ENCODE results near the gene DAPK2. TPM values are rescaled to one million over a fixed set of nuclear protein-coding genes. Genes with fewer than 3 reads are reported as not detected.

The DAPK2 gene
- total RNA-seq, 1 experiment from 2014 or later, result 1.4 TPM

- H3K36me3 ChIP-seq (ENCODE audit: low read depth, low read length), result no peaks in the 10 kb centered on the region
- no peaks in the 10 kb centered on the region for H3K9me2 ChIP-seq (replicated peaks; ENCODE audit: low read length)
- BruUV-seq (replicated peaks), result no TSS peak
- TF ChIP-seq EZH2 (IDR thresholded peaks at IDR 0.05; ENCODE audit: low read length, unreplicated experiment), result no peak
- no peak for TF ChIP-seq EZH2phosphoT487 (IDR thresholded peaks at IDR 0.05; ENCODE audit: borderline replicate concordance, low read length)
- TF ChIP-seq, protein P1, sequence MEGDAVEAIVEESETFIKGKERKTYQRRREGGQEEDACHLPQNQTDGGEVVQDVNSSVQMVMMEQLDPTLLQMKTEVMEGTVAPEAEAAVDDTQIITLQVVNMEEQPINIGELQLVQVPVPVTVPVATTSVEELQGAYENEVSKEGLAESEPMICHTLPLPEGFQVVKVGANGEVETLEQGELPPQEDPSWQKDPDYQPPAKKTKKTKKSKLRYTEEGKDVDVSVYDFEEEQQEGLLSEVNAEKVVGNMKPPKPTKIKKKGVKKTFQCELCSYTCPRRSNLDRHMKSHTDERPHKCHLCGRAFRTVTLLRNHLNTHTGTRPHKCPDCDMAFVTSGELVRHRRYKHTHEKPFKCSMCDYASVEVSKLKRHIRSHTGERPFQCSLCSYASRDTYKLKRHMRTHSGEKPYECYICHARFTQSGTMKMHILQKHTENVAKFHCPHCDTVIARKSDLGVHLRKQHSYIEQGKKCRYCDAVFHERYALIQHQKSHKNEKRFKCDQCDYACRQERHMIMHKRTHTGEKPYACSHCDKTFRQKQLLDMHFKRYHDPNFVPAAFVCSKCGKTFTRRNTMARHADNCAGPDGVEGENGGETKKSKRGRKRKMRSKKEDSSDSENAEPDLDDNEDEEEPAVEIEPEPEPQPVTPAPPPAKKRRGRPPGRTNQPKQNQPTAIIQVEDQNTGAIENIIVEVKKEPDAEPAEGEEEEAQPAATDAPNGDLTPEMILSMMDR (conservative IDR thresholded peaks at IDR 0.05; ENCODE audit: low read depth, low read length), result no peak
- intact Hi-C loops (cut with micrococcal nuclease), result no loop called here
- H3F3A ChIP-seq (ENCODE audit: low read length, unreplicated experiment), result no peaks in the 10 kb centered on the region
- H3K9me3 ChIP-seq (ENCODE audit: low read length), result no peaks in the 10 kb centered on the region
- POLR2A ChIA-PET (ENCODE audit: unreplicated experiment), result no interaction called here
- no peaks in the 10 kb centered on the region for H3K79me2 ChIP-seq (ENCODE audit: low read length)
- CTCF ChIA-PET, result no interaction called here
- DNase-seq, result no peak
- no peak overlapping the region for H3K4me3 ChIP-seq (ENCODE audit: low read length)
- H4K20me1 ChIP-seq (ENCODE audit: low read length), result no peaks in the 10 kb centered on the region
- no peak for ATAC-seq
- H3K4me1 ChIP-seq (ENCODE audit: insufficient read depth, low read length), result no peaks in the 10 kb centered on the region; the same call in 1 of the 2 replicates
- no peak overlapping the region for H3K9ac ChIP-seq (ENCODE audit: low read length)
- no peak overlapping the region for H2AFZ ChIP-seq (ENCODE audit: low read length)
- no peak overlapping the region for H3K27ac ChIP-seq (ENCODE audit: low read length)
- no peaks in the 10 kb centered on the region for H3K27me3 ChIP-seq (ENCODE audit: low read length)
- no peak overlapping the region for H3K4me2 ChIP-seq (ENCODE audit: low read length)
These were observed 116.3 kb downstream of the DAPK2 start for GRCh38 chr15:63930034-63930433.

GRCh38 chr15:63928185-63928842, 118.0 kb downstream of the DAPK2 start:
- ChIA-PET POLR2A (ENCODE audit: unreplicated experiment) (no interaction called here), CTCF (no interaction called here)
- no peak overlapping the region for H2AFZ ChIP-seq (ENCODE audit: low read length)
- no peak overlapping the region for H3K4me2 ChIP-seq (ENCODE audit: low read length)
- no peaks in the 10 kb centered on the region for H3K27me3 ChIP-seq (ENCODE audit: low read length)
- H3K4me3 ChIP-seq (ENCODE audit: low read length), result no peak overlapping the region
- no peaks in the 10 kb centered on the region for H3K9me3 ChIP-seq (ENCODE audit: low read length)
- H3K79me2 ChIP-seq (ENCODE audit: low read length), result no peaks in the 10 kb centered on the region
- TF ChIP-seq EZH2phosphoT487 (IDR thresholded peaks at IDR 0.05; ENCODE audit: borderline replicate concordance, low read length), result no peak
- TF ChIP-seq, protein P1 (conservative IDR thresholded peaks at IDR 0.05; ENCODE audit: low read depth, low read length), result no peak
- no peak for TF ChIP-seq EZH2 (IDR thresholded peaks at IDR 0.05; ENCODE audit: low read length, unreplicated experiment)
- ATAC-seq, result no peak
- no peak overlapping the region for H3K27ac ChIP-seq (ENCODE audit: low read length)
- H3K36me3 ChIP-seq (ENCODE audit: low read depth, low read length), result no peaks in the 10 kb centered on the region
- no peaks in the 10 kb centered on the region for H3F3A ChIP-seq (ENCODE audit: low read length, unreplicated experiment)
- no peak for DNase-seq
- H4K20me1 ChIP-seq (ENCODE audit: low read length), result no peaks in the 10 kb centered on the region
- H3K9ac ChIP-seq (ENCODE audit: low read length), result no peak overlapping the region
- H3K4me1 ChIP-seq (ENCODE audit: insufficient read depth, low read length), result no peaks in the 10 kb centered on the region
- BruUV-seq (replicated peaks), result no TSS peak
- intact Hi-C loops (cut with micrococcal nuclease), result no loop called here
- no peaks in the 10 kb centered on the region for H3K9me2 ChIP-seq (replicated peaks; ENCODE audit: low read length)
